ENCODE measurements around the gene WDPCP.

- TF ChIP-seq CTCF (IDR thresholded peaks at IDR 0.05) (no peak), POLR2AphosphoS5 (IDR thresholded peaks at IDR 0.05; ENCODE audit: insufficient read depth in 1 of 2, low read depth in 1 of 2) (no peak), POLR2A (IDR thresholded peaks at IDR 0.05) (no peak)
Observed at GRCh38 chr2:63096491-63096890, 491.8 kb downstream of the WDPCP start.

All from vagina (tissue), 2 donors.